Adrenal gland (tissue), 12 donors: ENCODE data around the gene MAP2K5. TPM values are rescaled to one million over a fixed set of nuclear protein-coding genes. Genes with fewer than 3 reads are reported as not detected.
A peak's percentile ranks its signal among the peaks of the same experiment; 100 is the strongest.

Experiments used
- DNase-seq, 7 donors: peaks; one replicate each; pipeline ENCODE4 v3.0.0-alpha.2; 2019 to 2020
- H3K27ac ChIP-seq, 5 donors: fragments of 200-600 bp; sonication (generic) in 4 of 5; 1 replicate in 3 of 5; 2 replicates in 2 of 5; pipeline versions ENCODE4 v1.5.1 to v1.8.0; 2016 to 2020; ENCODE audit warnings: mild to moderate bottlenecking in 1 of 5
- H3K27me3 ChIP-seq: fragments of 200-600 bp; 2 replicates; pipeline ENCODE4 v1.8.0; 2021
- H3K36me3 ChIP-seq, 2 donors: fragments of 200-600 bp; replicated peaks in 1 of 2; 1 replicate in 1 of 2; 2 replicates in 1 of 2; pipeline versions ENCODE4 v1.5.1 to v1.8.0; 2018 to 2022
- H3K4me1 ChIP-seq, 2 donors: fragments of 200-600 bp; replicated peaks in 1 of 2; 1 replicate in 1 of 2; 2 replicates in 1 of 2; pipeline versions ENCODE4 v1.5.1 to v1.8.0; 2018 to 2021
- H3K4me3 ChIP-seq, 4 donors: fragments of 200-600 bp; sonication (generic) in 3 of 4; one replicate each; pipeline ENCODE4 v1.5.1; 2016 to 2018
- H3K9me3 ChIP-seq, 3 donors: fragments of 200-600 bp; sonication (generic) in 1 of 3; replicated peaks in 1 of 3; 1 replicate in 2 of 3; 2 replicates in 1 of 3; pipeline versions ENCODE4 v1.5.1 to v1.8.0; 2016 to 2021
- POLR2A ChIP-seq, 2 donors: fragments of 450-650 bp; IDR thresholded peaks; one replicate each; pipeline ENCODE4 v1.6.1; 2017; ENCODE audit warnings: antibody characterized with exemption in 2 of 2, mild to moderate bottlenecking in 2 of 2, moderate library complexity in 1 of 2
- WGBS, 4 donors: extraction: QIAGEN DNeasy Blood & Tissue Kit in 2 of 4; methylation state at CpG; one replicate each; pipeline versions ENCODE4 v1.1.5 to v1.1.7; 2013 to 2017; 5-methylcytosine and 5-hydroxymethylcytosine counted together
- intact Hi-C, 2 donors: fragments of 100-400 bp; cut with DNase I; formaldehyde crosslinking; loops; one replicate each; pipeline versions ENCODE4 v1.14.1 to v1.15.0; 2022 to 2023
- polyA plus RNA-seq, 3 donors: library from polyadenylated mRNA; stranded (reverse); fragments of 200-250 nt in 2 of 3; fragments of 350-450 nt in 1 of 3; fragmentation: Illumina TruSeq in 1 of 3; extraction: RNeasy Lipid Tissue Mini Kit (QIAGEN cat#74804) in 1 of 3; gene quantifications; one replicate each; pipeline ENCODE4 v1.2.3, GENCODE V29; 2013 to 2014
- total RNA-seq, 9 donors: library from RNA; depleted of rRNA in 4 of 9; stranded (reverse); fragments of >200 nt in 4 of 9; fragments of 120-200 nt in 1 of 9; fragmentation: NEBNext Ultra II Directional in 1 of 9; extraction: Animal tissue kit (Norgen Biotek cat#: 25700) in 1 of 9; gene quantifications; one replicate each; pipeline versions ENCODE4 v1.1.0 to v1.2.4, GENCODE V29; 2013 to 2023
- TF ChIP-seq, protein P1 (sequence below), 6 experiments: fragments of 450-650 bp in 4 of 6; fragments of 200-600 bp in 2 of 6; sonication (generic) in 1 of 6; IDR thresholded peaks; 1 replicate in 5 of 6; 2 replicates in 1 of 6; pipeline versions ENCODE4 v1.5.1 to v1.8.0; 2016 to 2021; ENCODE audit warnings: antibody characterized with exemption in 6 of 6, mild to moderate bottlenecking in 2 of 6, moderate library complexity in 1 of 6
- donor health status: healthy with polysubstance abuse.
- donor health status: Bipolar disorder and iron deficiency.
- donor health status: DM: yes; HTN: yes; CAD: no.
- donor health status: DM: no; HTN: no; CAD: no.
- donor health status: DM: no; HTN: no; CAD: no.
- donor health status: DM: yes; HTN: yes; CAD: no.

MAP2K5 gene
- total and polyA plus RNA-seq, 12 donors = 10.3 to 33.8 (median 17.0) TPM

DNA sequence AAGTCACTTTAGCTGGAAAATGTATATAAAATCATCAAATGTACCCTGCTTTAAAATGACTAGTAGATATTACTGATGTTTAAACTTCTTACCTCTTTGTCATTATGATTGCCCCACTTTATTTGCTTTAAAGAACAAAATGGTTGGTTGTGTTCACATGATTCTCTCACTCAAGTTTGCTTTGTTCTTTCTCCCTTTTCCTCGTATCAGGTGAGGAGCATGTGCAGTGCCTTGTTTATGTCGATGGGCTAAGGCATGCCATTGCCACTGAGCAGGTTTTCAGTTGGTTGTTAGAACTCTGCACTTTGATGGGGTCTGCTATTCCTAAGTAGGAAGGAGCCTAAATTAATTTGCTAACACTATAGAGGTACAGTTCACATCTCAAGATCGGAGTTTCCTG lies 5.3 kb downstream of the MAP2K5 start:
- TF ChIP-seq POLR2A (IDR thresholded peaks at IDR 0.05) = no peak
- TF ChIP-seq, protein P1, sequence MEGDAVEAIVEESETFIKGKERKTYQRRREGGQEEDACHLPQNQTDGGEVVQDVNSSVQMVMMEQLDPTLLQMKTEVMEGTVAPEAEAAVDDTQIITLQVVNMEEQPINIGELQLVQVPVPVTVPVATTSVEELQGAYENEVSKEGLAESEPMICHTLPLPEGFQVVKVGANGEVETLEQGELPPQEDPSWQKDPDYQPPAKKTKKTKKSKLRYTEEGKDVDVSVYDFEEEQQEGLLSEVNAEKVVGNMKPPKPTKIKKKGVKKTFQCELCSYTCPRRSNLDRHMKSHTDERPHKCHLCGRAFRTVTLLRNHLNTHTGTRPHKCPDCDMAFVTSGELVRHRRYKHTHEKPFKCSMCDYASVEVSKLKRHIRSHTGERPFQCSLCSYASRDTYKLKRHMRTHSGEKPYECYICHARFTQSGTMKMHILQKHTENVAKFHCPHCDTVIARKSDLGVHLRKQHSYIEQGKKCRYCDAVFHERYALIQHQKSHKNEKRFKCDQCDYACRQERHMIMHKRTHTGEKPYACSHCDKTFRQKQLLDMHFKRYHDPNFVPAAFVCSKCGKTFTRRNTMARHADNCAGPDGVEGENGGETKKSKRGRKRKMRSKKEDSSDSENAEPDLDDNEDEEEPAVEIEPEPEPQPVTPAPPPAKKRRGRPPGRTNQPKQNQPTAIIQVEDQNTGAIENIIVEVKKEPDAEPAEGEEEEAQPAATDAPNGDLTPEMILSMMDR (IDR thresholded peaks at IDR 0.05) = no peak

DNA sequence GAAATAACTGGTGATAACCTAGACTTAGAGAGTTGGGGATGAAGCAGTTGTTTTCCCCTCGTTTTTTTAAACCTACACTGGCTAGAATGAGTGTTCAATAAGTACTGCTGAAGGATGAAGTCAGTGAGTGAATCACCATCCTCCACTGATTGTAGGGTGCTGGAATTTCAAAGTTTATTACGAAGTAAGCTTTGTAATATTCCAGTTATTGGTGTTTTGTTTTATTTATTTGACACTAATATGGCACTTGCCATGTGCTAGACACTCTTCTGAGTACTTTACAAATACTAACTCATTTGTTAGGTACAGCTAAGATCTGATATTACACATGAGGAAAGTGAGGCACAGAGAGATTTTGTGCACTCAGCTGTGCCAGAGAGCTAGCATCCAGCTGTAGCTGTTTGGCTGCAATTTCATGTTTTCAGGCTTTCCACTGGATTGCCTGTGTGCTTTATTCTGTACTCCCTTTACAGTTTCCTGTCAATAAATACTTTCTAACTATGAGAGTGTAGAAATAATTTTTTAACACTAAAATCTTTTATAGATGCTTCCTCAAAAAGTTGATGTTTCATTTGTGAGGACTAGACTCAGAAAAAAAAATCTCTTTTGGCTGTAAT lies 5.8 kb downstream of the MAP2K5 start:
- no peak for TF ChIP-seq POLR2A (IDR thresholded peaks at IDR 0.05)
- TF ChIP-seq, protein P1 (IDR thresholded peaks at IDR 0.05) = no peak
- 46 to 48% (median 46%) methylated on average over 2 of the region's 2 CpGs for WGBS, 4 donors
- H3K36me3 ChIP-seq = peaks cover 0 to 4% of the 10 kb centered on the region in 2 donors
- no peak overlapping the region for H3K4me3 ChIP-seq
- no peaks in the 10 kb centered on the region for H3K9me3 ChIP-seq
- H3K27ac ChIP-seq = peak overlapping the region in 3 of 5 donors; percentile 36 to 72 (median 46)
- intact Hi-C loops = no loop called here
- peaks cover 12 to 31% of the 10 kb centered on the region in 2 donors for H3K4me1 ChIP-seq
- no peaks in the 10 kb centered on the region for H3K27me3 ChIP-seq
- no peak for DNase-seq

More for the DNA sequence above, 5.3 kb downstream of the MAP2K5 start:
- no peak for DNase-seq
- no peak overlapping the region for H3K4me3 ChIP-seq
- intact Hi-C loops = no loop called here
- H3K36me3 ChIP-seq = peaks cover 0 to 4% of the 10 kb centered on the region in 2 donors
- no peaks in the 10 kb centered on the region for H3K27me3 ChIP-seq
- H3K4me1 ChIP-seq = peaks cover 15 to 31% of the 10 kb centered on the region in 2 donors
- H3K9me3 ChIP-seq = no peaks in the 10 kb centered on the region
- WGBS, 4 donors = 55 to 78% (median 71%) methylated on average over 3 of the region's 3 CpGs
- peak overlapping the region in 3 of 5 donors; percentile 28 to 72 (median 46) for H3K27ac ChIP-seq

DNA sequence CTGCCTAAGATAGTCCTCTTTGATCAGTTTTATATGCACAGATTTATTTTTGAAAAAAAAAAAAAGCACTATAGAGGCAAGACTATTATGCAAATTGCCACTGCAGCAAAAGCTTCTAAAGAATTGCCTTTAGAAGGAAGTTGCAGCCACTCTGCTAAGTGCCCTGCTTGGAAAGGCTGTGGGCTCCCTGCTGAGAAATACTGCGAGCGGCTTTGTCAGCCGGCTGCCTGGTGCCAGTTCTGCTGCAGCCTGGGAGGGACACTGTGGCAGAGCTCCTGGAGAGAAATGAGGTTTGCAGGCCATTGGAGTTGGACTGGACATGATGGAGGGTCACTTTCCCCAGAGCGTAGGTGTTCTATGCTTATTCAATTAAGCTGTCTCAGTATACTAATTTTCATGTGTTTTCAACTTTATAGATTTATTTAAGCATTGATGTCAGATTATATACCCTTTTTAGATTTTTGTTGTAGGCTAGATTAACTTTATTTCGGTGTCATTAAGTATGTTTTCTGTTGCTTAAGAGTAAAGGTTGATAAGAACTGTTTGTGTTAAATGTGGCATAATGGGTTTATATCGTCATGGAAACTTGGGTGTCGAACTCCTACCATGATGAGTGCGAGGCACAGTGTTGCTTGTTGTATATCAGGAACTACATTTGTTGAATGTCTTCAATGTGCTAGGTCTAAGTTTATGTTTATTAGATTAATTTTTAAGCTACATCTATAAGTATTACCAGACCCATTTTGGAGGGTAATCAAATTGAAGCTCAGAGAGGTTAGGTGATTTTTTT lies 6.6 kb downstream of the MAP2K5 start:
- intact Hi-C loops = no loop called here
- DNase-seq = peak in 2 of 7 donors; percentile 23 to 74
- no peak for TF ChIP-seq POLR2A (IDR thresholded peaks at IDR 0.05)
- TF ChIP-seq, protein P1 (IDR thresholded peaks at IDR 0.05) = no peak
- peak overlapping the region in 2 of 5 donors; percentile 36 to 46 for H3K27ac ChIP-seq
- no peaks in the 10 kb centered on the region for H3K9me3 ChIP-seq
- peaks cover 0 to 4% of the 10 kb centered on the region in 2 donors for H3K36me3 ChIP-seq
- WGBS, 4 donors = 69 to 92% (median 84%) methylated on average over 8 of the region's 8 CpGs
- H3K4me1 ChIP-seq = peaks cover 5 to 24% of the 10 kb centered on the region in 2 donors
- H3K27me3 ChIP-seq = no peaks in the 10 kb centered on the region
- no peak overlapping the region for H3K4me3 ChIP-seq

DNA sequence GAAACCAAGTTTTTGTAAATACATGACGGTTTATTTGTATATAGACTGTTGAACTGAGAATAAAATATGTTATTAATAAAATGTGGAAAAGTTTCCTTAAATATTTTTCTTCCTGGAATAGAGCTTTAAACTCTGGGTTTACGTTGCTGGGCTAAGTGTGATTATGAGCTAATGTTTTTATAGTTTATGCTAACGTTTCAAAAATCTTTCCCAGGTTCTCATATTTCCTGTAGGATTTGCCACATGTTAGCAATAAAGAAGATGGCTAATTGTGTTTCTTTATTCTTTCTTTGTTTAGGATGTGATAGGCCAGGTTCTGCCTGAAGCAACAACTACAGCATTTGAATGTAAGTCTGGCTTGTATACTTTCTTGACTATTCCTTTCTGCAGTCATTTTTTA lies 7.2 kb downstream of the MAP2K5 start:
- Histone ChIP-seq H3K27ac (peak overlapping the region in 1 of 5 donors; percentile 4), H3K9me3 (no peaks in the 10 kb centered on the region), H3K4me1 (peaks cover 3 to 17% of the 10 kb centered on the region in 2 donors), H3K4me3 (no peak overlapping the region), H3K36me3 (peaks cover 0 to 4% of the 10 kb centered on the region in 2 donors), H3K27me3 (no peaks in the 10 kb centered on the region)
- DNase-seq = no peak
- intact Hi-C loops = no loop called here
- TF ChIP-seq, protein P1 (IDR thresholded peaks at IDR 0.05) = no peak
- no peak for TF ChIP-seq POLR2A (IDR thresholded peaks at IDR 0.05)
- WGBS, 4 donors = 70 to 82% (median 73%) methylated on average over 3 of the region's 3 CpGs
